RWPE2 (cell line): ENCODE data around the gene NOVA2.

Source experiments
- ATAC-seq: fragments of 200-7000 bp; cut with Tn5 transposase; 3 replicates; pipeline ENCODE4 v1.9.1; 2021; ENCODE audit warnings: low read depth
- DNase-seq: peaks from one replicate; pipeline ENCODE4 v3.0.0-alpha.2; 2020; ENCODE audit warnings: low spot score
- H3K27ac ChIP-seq: fragments of 450-650 bp; 2 replicates; pipeline ENCODE4 v1.5.1; 2017; ENCODE audit warnings: mild to moderate bottlenecking; ENCODE audit not compliant: poor library complexity, severe bottlenecking
- H3K27me3 ChIP-seq: fragments of 250-450 bp; sonication (Bioruptor Pico); 2 replicates; pipeline ENCODE4 v1.5.1; 2021; ENCODE audit warnings: mild to moderate bottlenecking, moderate library complexity; ENCODE audit not compliant: insufficient read depth, poor library complexity, severe bottlenecking
- H3K36me3 ChIP-seq: fragments of 250-450 bp; sonication (Bioruptor Pico); 2 replicates; pipeline ENCODE4 v1.5.1; 2020; ENCODE audit warnings: low read depth, mild to moderate bottlenecking, moderate library complexity
- H3K4me1 ChIP-seq: fragments of 250-450 bp; sonication (Bioruptor Pico); 2 replicates; pipeline ENCODE4 v1.5.1; 2021; ENCODE audit warnings: mild to moderate bottlenecking, moderate library complexity; ENCODE audit not compliant: insufficient read depth, poor library complexity, severe bottlenecking
- H3K4me3 ChIP-seq: fragments of 250-450 bp; sonication (Bioruptor Pico); 2 replicates; pipeline ENCODE4 v1.5.1; 2021; ENCODE audit warnings: mild to moderate bottlenecking, moderate library complexity; ENCODE audit not compliant: severe bottlenecking
- H3K9me3 ChIP-seq: fragments of 250-450 bp; sonication (Bioruptor Pico); 2 replicates; pipeline ENCODE4 v1.5.1; 2021; ENCODE audit warnings: mild to moderate bottlenecking, moderate library complexity; ENCODE audit not compliant: severe bottlenecking
- CTCF ChIP-seq: fragments of 450-650 bp; IDR thresholded peaks from one replicate; pipeline ENCODE4 v1.5.1; 2017; ENCODE audit warnings: mild to moderate bottlenecking, moderate library complexity; ENCODE audit not compliant: poor library complexity, severe bottlenecking

Gene NOVA2

GRCh38 chr19:45978156-45978555, 4.5 kb upstream of the NOVA2 start:
- no peaks in the 10 kb centered on the region for H3K36me3 ChIP-seq
- no peaks in the 10 kb centered on the region for H3K4me1 ChIP-seq
- no peak overlapping the region for H3K4me3 ChIP-seq
- DNase-seq, result no peak
- H3K27me3 ChIP-seq, result peaks cover 5% of the 10 kb centered on the region
- TF ChIP-seq CTCF, result no peak
- no peak overlapping the region for H3K27ac ChIP-seq
- no peaks in the 10 kb centered on the region for H3K9me3 ChIP-seq
- no peak for ATAC-seq

GRCh38 chr19:45976178-45976577, 2.5 kb upstream of the NOVA2 start:
- Histone ChIP-seq H3K4me1 (no peaks in the 10 kb centered on the region), H3K36me3 (no peaks in the 10 kb centered on the region), H3K9me3 (no peaks in the 10 kb centered on the region), H3K27me3 (peaks cover 18% of the 10 kb centered on the region), H3K27ac (no peak overlapping the region), H3K4me3 (no peak overlapping the region)
- ATAC-seq, result no peak
- TF ChIP-seq CTCF, result no peak
- no peak for DNase-seq

GRCh38 chr19:45975306-45976070, 1.8 kb upstream of the NOVA2 start:
- Histone ChIP-seq H3K36me3 (no peaks in the 10 kb centered on the region), H3K9me3 (no peaks in the 10 kb centered on the region), H3K27ac (no peak overlapping the region), H3K27me3 (peaks cover 25% of the 10 kb centered on the region), H3K4me1 (no peaks in the 10 kb centered on the region), H3K4me3 (no peak overlapping the region)
- no peak for TF ChIP-seq CTCF
- no peak for ATAC-seq
- DNase-seq, result no peak

GRCh38 chr19:45972947-45973540, 621 bp downstream of the NOVA2 start:
- Histone ChIP-seq H3K9me3 (no peaks in the 10 kb centered on the region), H3K4me3 (no peak overlapping the region), H3K27me3 (peaks cover 25% of the 10 kb centered on the region), H3K36me3 (no peaks in the 10 kb centered on the region), H3K27ac (no peak overlapping the region), H3K4me1 (no peaks in the 10 kb centered on the region)
- DNase-seq, result no peak
- no peak for ATAC-seq
- no peak for TF ChIP-seq CTCF
